ENCODE data around the gene COL26A1.

- TF ChIP-seq CTCF (IDR thresholded peaks at IDR 0.05; ENCODE audit: poor library complexity) (no peak), EZH2 (IDR thresholded peaks at IDR 0.05; ENCODE audit: borderline replicate concordance) (no peak), EZH2phosphoT487 (IDR thresholded peaks at IDR 0.05; ENCODE audit: low read depth, severe bottlenecking, unreplicated experiment) (no peak)
Measured at GRCh38 chr7:101368422-101369165, 5.9 kb downstream of the COL26A1 start.
